ENCODE measurements around the gene GYPC.
"Not testable (repeated sequence)": the region's sequence is repeated elsewhere in the genome, so short reads cannot be mapped to it uniquely, and the experiment has no call there.

Gene GYPC

DNA sequence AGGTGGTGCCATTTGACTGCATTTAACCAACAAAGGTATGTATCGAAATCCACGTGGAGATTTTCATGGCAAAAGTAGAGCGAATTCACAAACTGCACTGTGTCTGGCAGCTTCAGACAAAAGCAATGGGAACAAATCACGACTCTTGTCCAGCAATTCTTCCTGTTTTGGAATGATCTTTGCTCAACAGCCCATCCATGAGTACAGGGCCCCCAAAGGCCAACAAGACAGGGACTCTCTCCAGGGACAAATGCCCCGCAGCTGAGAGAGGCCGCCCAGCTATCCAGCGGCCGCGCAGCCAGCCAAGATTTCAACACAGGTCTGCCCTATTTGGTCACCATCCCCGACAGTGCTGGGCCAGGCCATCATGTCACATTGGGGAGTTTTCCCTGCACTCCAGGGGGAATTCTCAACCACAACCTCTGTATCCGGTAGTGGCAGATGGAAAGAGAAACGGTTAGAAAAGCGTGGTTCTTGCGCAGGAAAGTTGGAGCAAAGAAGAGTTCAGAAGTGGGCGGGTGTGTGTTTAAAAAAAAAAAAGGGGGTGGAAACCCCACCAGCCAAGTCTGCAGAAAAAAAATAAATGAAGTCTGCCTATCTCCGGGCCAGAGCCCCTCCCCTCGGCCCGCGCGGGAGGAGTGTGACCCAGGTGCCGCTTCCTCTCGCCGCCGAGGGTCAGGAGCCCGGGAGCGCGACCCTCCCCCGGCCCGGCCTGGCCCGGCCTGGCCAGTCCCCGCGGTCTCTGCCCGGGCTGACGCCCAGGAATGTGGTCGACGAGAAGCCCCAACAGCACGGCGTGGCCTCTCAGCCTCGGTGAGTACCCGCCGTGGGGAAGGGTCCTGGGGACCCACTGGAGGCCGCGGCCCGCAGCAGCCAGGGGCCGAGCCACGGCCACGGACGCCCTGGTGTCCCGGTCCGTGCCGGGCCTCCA, at the start of gene GYPC:
Gene GYPC, plus strand, starts transcription at position 659 of the 931 bp plus-strand sequence. Its CDS starts 106 bp downstream, at position 765.
- DNase-seq (ENCODE audit: low spot score) = peak; percentile 66
- FAIRE-seq = peak; percentile 18

DNA sequence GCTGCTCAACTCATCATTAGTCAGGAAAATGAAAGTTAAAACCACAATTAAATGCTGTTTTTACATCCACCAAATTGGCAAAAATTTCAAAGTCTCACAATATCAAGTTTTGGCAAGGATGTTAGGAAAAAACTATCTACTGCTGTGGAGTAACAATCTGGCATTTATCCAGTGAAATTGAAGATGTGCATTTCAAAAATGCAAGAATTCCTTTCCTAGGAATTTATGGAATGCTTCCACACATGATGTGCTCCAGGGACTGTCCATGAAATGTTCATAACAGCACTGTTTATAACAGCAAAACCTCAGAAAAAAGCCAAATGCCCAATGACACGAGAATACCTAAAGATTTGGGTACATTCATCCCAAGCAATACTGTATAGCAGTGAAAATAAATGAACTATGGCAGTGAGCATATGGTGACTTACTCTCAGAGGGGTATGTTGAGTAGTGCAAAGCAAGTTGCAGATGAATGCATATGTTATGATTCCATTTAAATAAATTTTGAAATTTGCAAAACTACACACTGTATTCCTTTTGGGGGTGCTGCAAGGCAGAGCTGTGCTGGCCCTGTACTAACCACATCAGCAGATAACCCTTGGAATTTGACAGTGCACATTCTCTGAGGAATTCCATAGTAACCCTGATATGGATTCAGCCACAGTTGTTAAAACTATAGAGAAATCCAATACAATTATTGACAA, 41.3 kb upstream of the GYPC start:
- no peak for DNase-seq (ENCODE audit: low spot score)
- FAIRE-seq = no peak

DNA sequence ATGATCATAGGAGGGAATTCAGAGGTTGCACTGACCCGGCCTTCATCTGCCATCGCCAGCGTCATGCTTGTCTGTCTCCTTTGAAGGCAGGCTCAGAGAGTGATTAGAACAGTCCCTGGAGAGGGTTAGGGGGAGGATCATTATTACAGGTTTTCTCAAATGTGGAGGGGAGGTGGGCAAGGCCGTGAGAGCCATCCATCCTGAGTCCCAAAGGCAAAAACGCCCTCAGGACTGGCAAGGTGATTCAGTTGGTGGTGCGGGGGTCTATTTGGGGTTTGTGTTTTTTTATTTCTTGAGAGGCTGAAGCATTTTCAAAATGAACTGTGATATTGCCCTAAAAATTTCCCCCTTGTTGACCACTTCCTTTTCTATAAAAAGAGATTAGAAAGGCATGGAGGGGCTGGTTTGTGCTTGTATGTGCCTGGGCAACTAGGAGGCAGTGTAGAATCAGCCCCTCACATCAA, 39.3 kb upstream of the GYPC start:
- FAIRE-seq = no peak
- DNase-seq (ENCODE audit: low spot score) = no peak

DNA sequence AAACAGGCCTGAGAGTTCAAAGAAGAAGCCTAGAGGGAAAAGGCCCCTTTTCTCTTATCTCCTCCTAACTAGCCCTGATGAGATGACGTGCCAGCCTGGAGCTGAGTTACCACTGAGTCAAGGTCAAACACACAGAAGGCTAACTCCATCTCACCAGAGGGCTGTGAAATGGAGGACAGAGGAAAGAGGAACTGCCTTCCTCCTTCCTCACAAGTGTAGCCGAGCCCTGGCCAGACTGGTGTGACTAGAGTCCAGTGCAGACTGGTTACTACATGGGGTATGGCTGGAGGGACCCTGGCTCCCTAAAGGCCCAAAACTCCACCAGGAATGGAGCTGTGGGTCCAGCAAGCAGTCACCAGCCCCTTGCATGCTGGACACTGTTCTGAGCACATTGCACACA, 35.7 kb upstream of the GYPC start:
- no peak for DNase-seq (ENCODE audit: low spot score)
- FAIRE-seq = no peak

- FAIRE-seq (no peak), DNase-seq (ENCODE audit: low spot score) (no peak)
Measured at GRCh38 chr2:126623000-126623399, 33.0 kb upstream of the GYPC start.

GRCh38 chr2:126627643-126628042, 28.3 kb upstream of the GYPC start:
- FAIRE-seq = no peak
- no peak for DNase-seq (ENCODE audit: low spot score)

GRCh38 chr2:126634273-126634861, 21.6 kb upstream of the GYPC start:
- FAIRE-seq (no peak), DNase-seq (ENCODE audit: low spot score) (no peak)

DNA sequence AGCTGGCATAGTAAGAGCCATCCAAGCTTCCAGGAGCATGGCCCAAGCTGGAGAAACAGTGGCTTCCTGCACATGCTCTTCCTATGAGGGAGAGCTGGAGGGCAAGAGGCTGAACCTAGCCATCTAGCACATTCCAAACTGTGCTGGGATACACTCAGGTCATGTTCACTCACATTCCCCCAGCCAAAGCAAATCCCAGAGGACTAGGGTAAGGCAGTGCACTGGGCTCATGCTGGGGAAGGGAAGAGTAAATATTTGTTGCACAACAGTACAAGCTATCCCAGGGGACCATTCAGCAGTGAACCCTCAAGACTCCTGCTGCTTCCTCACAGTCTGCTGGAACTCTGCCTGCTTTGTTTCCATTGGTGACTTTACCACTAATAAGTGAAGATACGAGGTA, 20.7 kb upstream of the GYPC start:
- FAIRE-seq = no peak

DNA sequence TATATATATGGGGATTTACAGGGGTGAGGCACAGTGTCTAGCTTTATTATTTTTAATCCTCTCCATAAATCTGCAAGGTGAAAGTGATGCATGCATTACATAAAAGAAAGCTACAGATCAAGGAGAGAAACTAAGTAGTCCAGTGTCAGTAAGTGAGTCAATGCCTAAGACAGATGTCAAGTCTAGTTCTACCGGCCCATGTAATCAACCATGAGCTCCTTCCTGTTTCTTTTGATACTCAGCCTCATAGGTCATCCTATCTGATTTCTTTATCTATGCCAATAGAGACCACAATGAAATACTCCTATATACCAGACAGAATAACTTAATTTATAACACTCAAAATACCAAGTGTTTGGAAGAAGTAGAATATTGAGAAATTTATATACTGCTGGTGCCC, 20.2 kb upstream of the GYPC start:
- FAIRE-seq (no peak), DNase-seq (ENCODE audit: low spot score) (no peak)

More for the DNA sequence above, 20.7 kb upstream of the GYPC start:
- DNase-seq (ENCODE audit: low spot score) = no peak

DNA sequence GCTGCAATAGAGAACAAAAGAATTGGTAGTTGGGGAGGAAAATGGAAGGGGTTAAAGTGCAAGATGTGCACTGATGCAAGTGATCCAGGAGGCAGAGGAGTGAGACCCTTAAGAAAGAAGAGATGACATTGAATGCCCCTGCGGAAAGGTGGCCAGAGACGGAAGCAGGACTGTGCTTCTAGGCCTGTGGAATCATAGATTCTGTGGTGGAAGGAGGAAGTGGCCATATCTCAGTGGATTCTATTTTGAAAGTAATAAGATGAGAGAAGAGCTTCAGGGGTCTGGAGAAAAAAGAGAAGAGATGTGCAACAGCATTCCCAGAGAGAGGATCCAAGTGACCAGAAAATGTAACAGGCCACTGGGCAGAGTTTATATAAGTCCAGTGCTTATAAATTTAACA, 18.6 kb upstream of the GYPC start:
- FAIRE-seq (no peak), DNase-seq (ENCODE audit: low spot score) (no peak)

DNA sequence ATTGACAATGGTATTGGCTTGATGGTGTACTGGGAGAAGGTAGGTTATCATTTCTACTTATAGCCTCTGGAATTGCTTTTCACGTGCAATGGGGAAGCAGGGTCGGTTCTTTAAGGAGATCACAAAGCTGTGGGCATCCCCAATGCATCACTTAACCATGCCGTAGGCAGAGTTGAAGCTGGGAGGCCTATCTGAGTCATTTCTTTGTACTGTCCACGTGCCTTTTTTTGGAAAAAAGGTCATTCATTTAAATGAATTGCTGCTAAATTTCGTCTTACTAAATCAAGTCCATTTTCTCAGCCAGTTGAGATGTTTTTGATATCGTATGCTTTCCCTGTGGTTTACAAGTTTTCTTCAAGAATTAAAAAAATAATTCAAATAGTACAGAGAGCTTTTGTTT, 17.2 kb upstream of the GYPC start:
- DNase-seq (ENCODE audit: low spot score) = no peak
- no peak for FAIRE-seq

GRCh38 chr2:126639276-126639675, 16.7 kb upstream of the GYPC start:
- FAIRE-seq (no peak), DNase-seq (ENCODE audit: low spot score) (no peak)

- DNase-seq (ENCODE audit: low spot score); FAIRE-seq: not testable (repeated sequence)
Measured at GRCh38 chr2:126641294-126641693, 14.7 kb upstream of the GYPC start.

- DNase-seq (ENCODE audit: low spot score) (no peak), FAIRE-seq (no peak)
Measured at GRCh38 chr2:126642031-126642430, 13.9 kb upstream of the GYPC start.

GRCh38 chr2:126643431-126643830, 12.5 kb upstream of the GYPC start:
- DNase-seq (ENCODE audit: low spot score) (no peak), FAIRE-seq (no peak)

- DNase-seq (ENCODE audit: low spot score) = no peak
- FAIRE-seq = no peak
Measured at GRCh38 chr2:126643972-126644371, 12.0 kb upstream of the GYPC start.

DNA sequence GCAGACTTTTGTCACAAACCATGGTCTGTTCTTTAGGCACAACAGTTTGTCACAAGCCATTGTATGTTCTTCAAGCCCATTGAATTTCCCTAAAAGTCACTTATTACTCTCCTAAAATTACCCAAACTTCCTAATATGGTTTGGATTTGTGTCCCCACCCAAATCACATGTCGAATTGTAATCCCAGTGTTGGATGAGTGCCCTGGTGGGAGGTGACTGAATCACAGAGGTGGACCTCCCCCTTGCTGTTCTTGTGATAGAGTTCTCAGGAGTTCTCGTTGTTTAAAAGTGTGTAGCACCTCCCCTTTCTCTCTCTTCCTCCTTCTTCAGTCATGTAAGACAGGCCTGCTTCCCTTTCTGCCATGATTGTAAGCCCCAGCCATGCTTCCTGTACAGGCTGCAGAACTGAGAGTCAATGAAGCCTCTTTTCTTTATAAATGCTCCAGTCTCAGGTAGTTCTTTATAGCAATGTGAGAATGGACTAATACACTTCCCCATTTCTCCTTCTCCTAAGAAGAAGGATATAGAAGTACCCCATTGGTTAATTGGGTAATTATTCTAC, 11.2 kb upstream of the GYPC start:
- FAIRE-seq (no peak), DNase-seq (ENCODE audit: low spot score) (no peak)

- DNase-seq (ENCODE audit: low spot score) (no peak), FAIRE-seq (no peak)
Measured at GRCh38 chr2:126645211-126645618, 10.7 kb upstream of the GYPC start.

- FAIRE-seq (no peak), DNase-seq (ENCODE audit: low spot score) (no peak)
Measured at GRCh38 chr2:126646026-126646425, 9.9 kb upstream of the GYPC start.

DNA sequence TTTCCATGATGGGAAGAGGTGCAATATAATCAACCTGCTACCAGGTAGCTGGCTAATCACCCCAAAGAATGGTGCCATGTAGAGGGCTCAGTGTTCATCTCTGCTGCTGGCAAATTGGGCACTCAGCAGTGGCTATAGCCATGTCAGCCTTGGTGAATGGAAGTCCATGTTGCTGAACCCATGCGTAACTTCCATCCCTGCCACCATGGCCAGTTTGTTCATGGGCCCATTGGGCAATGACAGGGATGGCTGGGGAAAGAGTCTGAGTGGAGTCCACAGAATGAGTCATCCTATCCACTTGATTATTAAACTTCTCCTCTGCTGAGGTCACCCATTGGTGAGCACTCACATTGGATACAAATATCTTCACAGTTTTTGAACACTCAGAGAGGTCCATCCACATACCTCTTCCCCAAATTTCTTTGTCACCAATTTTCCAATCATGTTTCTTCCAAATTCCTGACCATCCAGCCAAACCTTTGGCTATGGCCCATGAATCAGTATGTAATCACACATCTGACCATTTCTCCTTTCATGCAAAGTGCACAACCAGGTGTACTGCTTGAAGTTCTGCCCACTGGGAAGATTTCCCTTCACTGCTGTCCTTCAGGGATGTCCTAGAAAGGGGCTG, 8.1 kb upstream of the GYPC start:
- not testable (repeated sequence) for DNase-seq (ENCODE audit: low spot score)

DNA sequence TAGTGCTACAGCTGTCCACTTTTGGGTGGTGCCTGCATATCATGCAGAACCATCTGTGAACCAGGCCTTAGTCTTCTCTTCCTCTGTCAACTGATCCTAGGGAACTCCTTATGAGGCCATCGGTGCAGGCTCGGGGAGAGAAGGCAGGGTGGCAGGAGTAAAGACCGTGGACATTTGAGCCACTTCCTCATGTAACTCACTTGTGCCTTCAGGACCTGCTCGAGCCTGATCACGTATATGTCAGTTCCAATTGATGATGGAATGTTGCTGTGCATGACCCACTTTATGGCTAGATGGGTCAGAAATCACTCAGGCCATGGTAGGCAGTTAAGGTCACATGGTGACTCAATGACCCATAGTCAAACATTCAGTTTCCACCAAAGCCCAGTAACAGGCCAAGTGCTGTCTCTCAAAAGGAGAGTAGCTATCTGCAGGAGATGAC, 7.6 kb upstream of the GYPC start:
- DNase-seq (ENCODE audit: low spot score); FAIRE-seq: not testable (repeated sequence)

More for the DNA sequence above, 8.1 kb upstream of the GYPC start:
- not testable (repeated sequence) for FAIRE-seq
